Esophagus muscularis mucosa (tissue), 4 donors: Measurements from ENCODE around the gene TRMT61B. TPM values are rescaled to one million over a fixed set of nuclear protein-coding genes. Genes with fewer than 3 reads are reported as not detected.

Source experiments
- DNase-seq: peaks from one replicate; pipeline ENCODE4 v3.0.0-alpha.2; 2017; ENCODE audit errors: extremely low spot score
- H3K27ac ChIP-seq, 4 donors: fragments of 200-600 bp; sonication (generic); replicated peaks in 1 of 4; 1 replicate in 3 of 4; 2 replicates in 1 of 4; pipeline ENCODE4 v1.5.1; 2016 to 2019; ENCODE audit warnings: mild to moderate bottlenecking in 1 of 4
- H3K27me3 ChIP-seq, 4 donors: fragments of 200-600 bp; sonication (generic); one replicate each; pipeline versions ENCODE4 v1.5.1 to v1.6.0; 2016 to 2019
- H3K36me3 ChIP-seq, 4 donors: fragments of 200-600 bp; sonication (generic); one replicate each; pipeline ENCODE4 v1.5.1; 2016 to 2019
- H3K4me1 ChIP-seq, 4 donors: fragments of 200-600 bp; sonication (generic); one replicate each; pipeline ENCODE4 v1.5.1; 2016 to 2019
- H3K4me3 ChIP-seq, 4 donors: fragments of 200-600 bp; sonication (generic); 1 replicate in 2 of 4; 2 replicates in 2 of 4; pipeline ENCODE4 v1.5.1; 2016 to 2019; ENCODE audit warnings: mild to moderate bottlenecking in 4 of 4, moderate library complexity in 1 of 4
- H3K9me3 ChIP-seq, 4 donors: fragments of 200-600 bp; sonication (generic); 1 replicate in 3 of 4; 2 replicates in 1 of 4; pipeline ENCODE4 v1.5.1; 2016 to 2019
- CTCF ChIP-seq, 3 experiments: fragments of 200-600 bp in 2 of 3; fragments of 450-650 bp in 1 of 3; sonication (generic) in 2 of 3; IDR thresholded peaks; one replicate each; pipeline ENCODE4 v1.5.1; 2017 to 2019; ENCODE audit warnings: antibody characterized with exemption in 3 of 3, mild to moderate bottlenecking in 2 of 3, moderate library complexity in 1 of 3
- EP300 ChIP-seq: sonication (generic); formaldehyde crosslinking; IDR thresholded peaks from one replicate; pipeline ENCODE4 v1.6.1; 2017; ENCODE audit warnings: antibody characterized with exemption
- POLR2A ChIP-seq: fragments of 450-650 bp; IDR thresholded peaks from one replicate; pipeline ENCODE4 v1.6.1; 2017; ENCODE audit warnings: antibody characterized with exemption, moderate library complexity, mild to moderate bottlenecking, low read depth
- POLR2AphosphoS5 ChIP-seq, 2 donors: sonication (generic); formaldehyde crosslinking; IDR thresholded peaks; one replicate each; pipeline ENCODE4 v1.6.1; 2017; ENCODE audit warnings: antibody characterized with exemption in 2 of 2
- WGBS: methylation state at CpG from one replicate; pipeline ENCODE4 v1.1.5; 2018; 5-methylcytosine and 5-hydroxymethylcytosine counted together
- intact Hi-C: fragments of 100-400 bp; cut with DNase I; formaldehyde crosslinking; loops from one replicate; pipeline ENCODE4 v1.15.1; 2023
- total RNA-seq, 4 donors: library from RNA; depleted of rRNA; stranded (reverse); fragments of >200 nt; gene quantifications; one replicate each; pipeline versions ENCODE4 v1.1.0 to v1.2.1, GENCODE V29; 2016

TRMT61B gene
- total RNA-seq, 4 donors from 2014 or later, result 10.6 to 14.6 (median 11.4) TPM

- H3K27me3 ChIP-seq, result no peaks in the 10 kb centered on the region
- intact Hi-C loops, result no loop called here
- peaks cover 21 to 80% (median 59%) of the 10 kb centered on the region in 4 donors for H3K36me3 ChIP-seq
- H3K9me3 ChIP-seq, result no peaks in the 10 kb centered on the region
- no peak overlapping the region for H3K27ac ChIP-seq
- TF ChIP-seq POLR2AphosphoS5 (IDR thresholded peaks at IDR 0.05), result no peak
- TF ChIP-seq POLR2A, result no peak
- TF ChIP-seq EP300, result no peak
- TF ChIP-seq CTCF (IDR thresholded peaks at IDR 0.05), result no peak
- no peak overlapping the region for H3K4me3 ChIP-seq
- DNase-seq, result no peak
- H3K4me1 ChIP-seq, result peaks cover 0 to 12% (median 3%) of the 10 kb centered on the region in 4 donors
- WGBS, result 94% methylated on average over 2 of the region's 2 CpGs
These were observed 36.7 kb upstream of the TRMT61B start for GRCh38 chr2:28906821-28907220.

- WGBS, result 97% methylated on average over 4 of the region's 4 CpGs
- Histone ChIP-seq H3K27me3 (no peaks in the 10 kb centered on the region), H3K27ac (no peak overlapping the region), H3K4me3 (no peak overlapping the region), H3K9me3 (no peaks in the 10 kb centered on the region), H3K4me1 (peaks cover 0 to 12% (median 3%) of the 10 kb centered on the region in 4 donors), H3K36me3 (peaks cover 21 to 76% (median 58%) of the 10 kb centered on the region in 4 donors)
- no peak for DNase-seq
- intact Hi-C loops, result no loop called here
- TF ChIP-seq POLR2A, result no peak
- TF ChIP-seq EP300, result no peak
- no peak for TF ChIP-seq CTCF (IDR thresholded peaks at IDR 0.05)
- no peak for TF ChIP-seq POLR2AphosphoS5 (IDR thresholded peaks at IDR 0.05)
These were observed 36.3 kb upstream of the TRMT61B start for GRCh38 chr2:28906376-28906775.

- Histone ChIP-seq H3K36me3 (peaks cover 21 to 68% (median 53%) of the 10 kb centered on the region in 4 donors), H3K27ac (no peak overlapping the region), H3K4me3 (no peak overlapping the region), H3K27me3 (no peaks in the 10 kb centered on the region), H3K4me1 (peaks cover 0 to 12% (median 5%) of the 10 kb centered on the region in 4 donors), H3K9me3 (no peaks in the 10 kb centered on the region)
- intact Hi-C loops, result no loop called here
- DNase-seq, result no peak
- WGBS, result 95% methylated on average over 3 of the region's 3 CpGs
- TF ChIP-seq EP300 (no peak), POLR2A (no peak), CTCF (IDR thresholded peaks at IDR 0.05) (no peak), POLR2AphosphoS5 (IDR thresholded peaks at IDR 0.05) (no peak)
These were observed 35.4 kb upstream of the TRMT61B start for GRCh38 chr2:28905533-28905932.

GRCh38 chr2:28904802-28905457, 34.8 kb upstream of the TRMT61B start:
- Histone ChIP-seq H3K36me3 (peaks cover 18 to 63% (median 50%) of the 10 kb centered on the region in 4 donors), H3K4me3 (no peak overlapping the region), H3K9me3 (no peaks in the 10 kb centered on the region), H3K4me1 (peaks cover 0 to 12% (median 5%) of the 10 kb centered on the region in 4 donors), H3K27ac (no peak overlapping the region), H3K27me3 (no peaks in the 10 kb centered on the region)
- intact Hi-C loops, result no loop called here
- no peak for TF ChIP-seq EP300
- 49% methylated on average over 2 of the region's 2 CpGs for whole genome bisulfite sequencing
- DNase-seq, result no peak

- no peak overlapping the region for H3K4me3 ChIP-seq
- no peaks in the 10 kb centered on the region for H3K9me3 ChIP-seq
- intact Hi-C loops, result no loop called here
- 78% methylated on average over 2 of the region's 2 CpGs for WGBS
- no peak overlapping the region for H3K27ac ChIP-seq
- no peaks in the 10 kb centered on the region for H3K27me3 ChIP-seq
- no peak for DNase-seq
- H3K36me3 ChIP-seq, result peaks cover 12 to 57% (median 44%) of the 10 kb centered on the region in 4 donors
- TF ChIP-seq CTCF (IDR thresholded peaks at IDR 0.05) (no peak), POLR2AphosphoS5 (IDR thresholded peaks at IDR 0.05) (no peak), EP300 (no peak), POLR2A (no peak)
- peaks cover 0 to 12% (median 5%) of the 10 kb centered on the region in 4 donors for H3K4me1 ChIP-seq
These were observed 34.2 kb upstream of the TRMT61B start for GRCh38 chr2:28904295-28904694.
